Coronary artery (tissue), 2 donors: Measurements from ENCODE around the gene PELI1.

Experiments used
- DNase-seq: peaks from one replicate; pipeline ENCODE4 v3.0.0-alpha.2; 2017; ENCODE audit warnings: low spot score
- H3K27ac ChIP-seq, 2 donors: fragments of 200-600 bp; sonication (generic); one replicate each; pipeline ENCODE4 v1.5.1; 2016 to 2019
- H3K4me3 ChIP-seq: fragments of 200-600 bp; sonication (generic); 2 replicates; pipeline ENCODE4 v1.5.1; 2016; ENCODE audit warnings: mild to moderate bottlenecking, moderate library complexity
- TF ChIP-seq, protein P1 (sequence below): fragments of 200-600 bp; sonication (generic); IDR thresholded peaks from one replicate; pipeline ENCODE4 v1.5.1; 2019; ENCODE audit warnings: antibody characterized with exemption

PELI1 gene

GRCh38 chr2:64144057-64145013 lies at the start of gene PELI1:
PELI1 (minus strand) TSS chr2:64144420; CDS start chr2:64108310, 36,110 bp downstream.
- H3K4me3 ChIP-seq = peak within 1 kb of the TSS; percentile 97
- peak within 1 kb of the TSS; percentile 99 for H3K27ac ChIP-seq
- TF ChIP-seq, protein P1, sequence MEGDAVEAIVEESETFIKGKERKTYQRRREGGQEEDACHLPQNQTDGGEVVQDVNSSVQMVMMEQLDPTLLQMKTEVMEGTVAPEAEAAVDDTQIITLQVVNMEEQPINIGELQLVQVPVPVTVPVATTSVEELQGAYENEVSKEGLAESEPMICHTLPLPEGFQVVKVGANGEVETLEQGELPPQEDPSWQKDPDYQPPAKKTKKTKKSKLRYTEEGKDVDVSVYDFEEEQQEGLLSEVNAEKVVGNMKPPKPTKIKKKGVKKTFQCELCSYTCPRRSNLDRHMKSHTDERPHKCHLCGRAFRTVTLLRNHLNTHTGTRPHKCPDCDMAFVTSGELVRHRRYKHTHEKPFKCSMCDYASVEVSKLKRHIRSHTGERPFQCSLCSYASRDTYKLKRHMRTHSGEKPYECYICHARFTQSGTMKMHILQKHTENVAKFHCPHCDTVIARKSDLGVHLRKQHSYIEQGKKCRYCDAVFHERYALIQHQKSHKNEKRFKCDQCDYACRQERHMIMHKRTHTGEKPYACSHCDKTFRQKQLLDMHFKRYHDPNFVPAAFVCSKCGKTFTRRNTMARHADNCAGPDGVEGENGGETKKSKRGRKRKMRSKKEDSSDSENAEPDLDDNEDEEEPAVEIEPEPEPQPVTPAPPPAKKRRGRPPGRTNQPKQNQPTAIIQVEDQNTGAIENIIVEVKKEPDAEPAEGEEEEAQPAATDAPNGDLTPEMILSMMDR = no peak
- DNase-seq = peak; percentile 98

GRCh38 chr2:64193491-64193890 lies 49.3 kb upstream of the PELI1 start:
- Histone ChIP-seq H3K27ac (peak overlapping the region in 1 of 2 donors; percentile 32), H3K4me3 (no peak overlapping the region)
- TF ChIP-seq, protein P1 = no peak
- DNase-seq = no peak

DNA sequence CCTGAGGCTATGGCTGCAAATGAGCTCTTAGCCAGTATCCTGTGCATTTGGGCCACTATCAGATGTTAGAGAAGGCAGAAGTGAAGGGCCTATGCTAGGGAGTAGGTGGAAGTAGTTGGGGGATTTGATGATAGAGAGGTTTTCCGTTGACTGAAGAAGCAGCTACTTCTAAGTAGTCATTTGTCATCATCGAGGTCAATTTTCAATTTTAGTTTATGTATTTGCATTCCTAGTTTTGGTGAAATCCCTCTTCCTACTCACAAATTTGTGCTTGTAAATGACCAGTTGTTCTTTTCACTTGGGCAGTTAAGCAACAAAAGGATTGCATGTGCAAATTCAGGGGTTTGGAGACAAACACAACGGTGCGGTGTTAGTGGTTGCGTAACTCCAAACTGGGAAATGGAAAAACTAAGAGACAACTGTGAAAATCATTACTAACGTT lies 48.5 kb upstream of the PELI1 start:
- DNase-seq = no peak
- Histone ChIP-seq H3K27ac (peak overlapping the region in 1 of 2 donors; percentile 51), H3K4me3 (no peak overlapping the region)
- TF ChIP-seq, protein P1 = no peak

GRCh38 chr2:64192125-64192479 lies 47.9 kb upstream of the PELI1 start:
- DNase-seq = no peak
- Histone ChIP-seq H3K4me3 (no peak overlapping the region), H3K27ac (peak overlapping the region in 1 of 2 donors; percentile 51)
- TF ChIP-seq, protein P1 = no peak

GRCh38 chr2:64189586-64189985 lies 45.4 kb upstream of the PELI1 start:
- Histone ChIP-seq H3K27ac (no peak overlapping the region), H3K4me3 (no peak overlapping the region)
- DNase-seq = no peak
- TF ChIP-seq, protein P1 = no peak

GRCh38 chr2:64189167-64189566 lies 44.9 kb upstream of the PELI1 start:
- H3K4me3 ChIP-seq = no peak overlapping the region
- TF ChIP-seq, protein P1 = no peak
- DNase-seq = no peak
- H3K27ac ChIP-seq = no peak overlapping the region
